PC-9 (cell line): ENCODE results near the gene LSG1.

ENCODE experiments used
- EZH2 ChIP-seq: fragments of 200-600 bp; sonication (generic); IDR thresholded peaks from 2 replicates; pipeline ENCODE4 v1.8.0; 2017; ENCODE audit warnings: antibody characterized with exemption, low read depth
- TF ChIP-seq, protein P1 (sequence below): fragments of 200-600 bp; sonication (generic); conservative IDR thresholded peaks from 2 replicates; pipeline ENCODE4 v1.6.1; 2017; ENCODE audit warnings: mixed run types, antibody characterized with exemption, mild to moderate bottlenecking, moderate library complexity

DNA sequence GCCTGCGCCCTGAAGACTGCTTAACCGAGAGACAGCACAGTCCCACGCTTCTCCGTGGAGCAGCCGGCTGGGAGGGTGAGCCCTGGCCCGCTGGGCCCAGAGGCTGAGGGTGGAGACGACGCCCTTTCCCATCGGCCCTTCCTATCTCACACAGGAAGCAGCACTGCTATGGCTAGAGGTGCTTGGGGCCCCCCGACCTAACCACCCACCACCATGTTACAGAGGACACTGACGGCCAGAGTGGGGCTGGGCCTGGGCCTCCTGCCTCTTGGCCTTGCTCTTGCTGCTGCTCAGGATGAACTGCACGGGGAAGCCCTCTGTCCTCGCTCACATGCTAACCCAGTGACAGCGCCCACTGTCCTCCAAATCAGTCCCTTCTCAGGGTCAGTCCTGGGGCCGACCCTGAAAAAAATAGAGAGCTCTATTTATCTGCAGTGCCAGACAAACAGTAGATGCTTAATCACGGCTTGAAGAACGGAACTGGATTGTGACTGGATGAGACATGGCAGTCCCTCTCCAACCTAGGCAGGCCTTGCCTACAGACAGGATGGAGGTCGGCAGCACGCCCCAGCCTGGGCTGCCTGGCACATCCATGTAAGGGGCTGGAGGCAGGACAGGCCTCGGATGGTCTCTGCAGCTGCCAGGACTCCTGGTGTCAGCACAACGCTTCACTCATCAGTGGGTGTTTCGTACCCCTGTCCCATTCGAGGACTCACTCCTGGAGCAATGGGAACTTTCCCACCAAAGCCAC, 53.0 kb downstream of the LSG1 start:
- TF ChIP-seq, protein P1, sequence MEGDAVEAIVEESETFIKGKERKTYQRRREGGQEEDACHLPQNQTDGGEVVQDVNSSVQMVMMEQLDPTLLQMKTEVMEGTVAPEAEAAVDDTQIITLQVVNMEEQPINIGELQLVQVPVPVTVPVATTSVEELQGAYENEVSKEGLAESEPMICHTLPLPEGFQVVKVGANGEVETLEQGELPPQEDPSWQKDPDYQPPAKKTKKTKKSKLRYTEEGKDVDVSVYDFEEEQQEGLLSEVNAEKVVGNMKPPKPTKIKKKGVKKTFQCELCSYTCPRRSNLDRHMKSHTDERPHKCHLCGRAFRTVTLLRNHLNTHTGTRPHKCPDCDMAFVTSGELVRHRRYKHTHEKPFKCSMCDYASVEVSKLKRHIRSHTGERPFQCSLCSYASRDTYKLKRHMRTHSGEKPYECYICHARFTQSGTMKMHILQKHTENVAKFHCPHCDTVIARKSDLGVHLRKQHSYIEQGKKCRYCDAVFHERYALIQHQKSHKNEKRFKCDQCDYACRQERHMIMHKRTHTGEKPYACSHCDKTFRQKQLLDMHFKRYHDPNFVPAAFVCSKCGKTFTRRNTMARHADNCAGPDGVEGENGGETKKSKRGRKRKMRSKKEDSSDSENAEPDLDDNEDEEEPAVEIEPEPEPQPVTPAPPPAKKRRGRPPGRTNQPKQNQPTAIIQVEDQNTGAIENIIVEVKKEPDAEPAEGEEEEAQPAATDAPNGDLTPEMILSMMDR, result no peak
- TF ChIP-seq EZH2, result no peak
